Measurements from ENCODE around the gene SYT13.

SYT13 gene

DNA sequence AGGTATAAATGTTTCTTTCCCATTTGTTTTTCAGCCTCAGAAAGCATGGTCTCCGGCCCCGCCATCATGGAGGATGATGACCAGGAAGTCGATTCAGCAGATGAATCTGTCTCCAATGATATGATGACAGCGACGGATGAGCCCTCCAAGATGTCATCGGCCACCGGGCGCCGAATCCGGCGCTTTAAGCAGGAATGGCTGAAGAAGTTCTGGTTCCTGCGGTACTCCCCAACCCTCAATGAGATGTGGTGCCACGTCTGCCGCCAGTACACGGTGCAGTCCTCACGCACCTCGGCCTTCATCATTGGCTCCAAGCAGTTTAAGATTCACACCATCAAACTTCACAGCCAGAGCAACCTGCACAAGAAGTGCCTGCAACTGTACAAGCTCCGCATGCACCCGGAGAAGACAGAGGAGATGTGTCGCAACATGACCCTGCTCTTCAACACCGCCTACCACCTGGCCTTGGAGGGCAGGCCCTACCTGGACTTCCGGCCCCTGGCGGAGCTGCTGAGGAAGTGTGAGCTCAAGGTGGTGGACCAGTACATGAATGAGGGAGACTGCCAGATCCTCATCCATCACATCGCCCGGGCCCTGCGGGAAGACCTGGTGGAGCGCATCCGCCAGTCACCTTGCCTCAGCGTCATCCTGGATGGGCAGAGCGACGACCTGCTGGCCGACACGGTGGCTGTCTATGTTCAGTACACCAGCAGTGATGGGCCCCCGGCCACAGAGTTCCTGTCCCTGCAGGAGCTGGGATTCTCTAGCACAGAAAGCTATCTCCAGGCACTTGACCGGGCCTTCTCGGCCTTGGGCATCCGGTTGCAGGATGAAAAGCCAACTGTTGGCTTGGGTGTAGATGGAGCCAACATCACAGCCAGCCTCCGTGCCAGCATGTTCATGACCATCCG, 59.9 kb downstream of the SYT13 start:
- Histone ChIP-seq H3K36me3 (ENCODE audit: insufficient read depth, low read length) (no peaks in the 10 kb centered on the region), H3K4me2 (ENCODE audit: low read length) (no peak overlapping the region)

DNA sequence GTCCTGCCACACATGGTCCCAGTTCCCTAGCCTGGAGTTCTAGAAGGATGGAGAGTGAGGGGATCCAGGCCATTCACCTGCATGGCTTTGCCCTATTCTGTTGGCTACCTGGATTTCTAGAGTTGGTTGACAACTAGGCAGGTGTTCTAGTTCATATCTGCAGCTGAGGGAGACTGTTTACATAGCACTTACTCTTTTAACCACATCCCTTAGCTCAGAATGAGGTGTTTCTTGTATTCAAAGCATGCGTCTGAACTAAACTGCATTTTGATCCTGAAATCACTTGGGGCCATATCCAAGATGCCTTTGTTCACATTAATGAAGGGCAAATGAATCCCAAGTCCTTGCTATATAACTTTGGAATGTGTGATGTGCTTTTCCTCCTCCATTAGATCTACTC, 60.9 kb downstream of the SYT13 start:
- no peak overlapping the region for H3K9ac ChIP-seq (ENCODE audit: low read depth, low read length)
- no peaks in the 10 kb centered on the region for H3K4me1 ChIP-seq (ENCODE audit: control insufficient read depth, insufficient read depth, low read length)
- no peaks in the 10 kb centered on the region for H3K9me3 ChIP-seq (replicated peaks; ENCODE audit: low read length)
- no peaks in the 10 kb centered on the region for H3K27me3 ChIP-seq (ENCODE audit: control insufficient read depth, insufficient read depth, low read length)
- H3K4me3 ChIP-seq (ENCODE audit: low read length), result no peak overlapping the region
- no peak overlapping the region for H3K4me2 ChIP-seq (ENCODE audit: low read length)
- no peaks in the 10 kb centered on the region for H3K36me3 ChIP-seq (ENCODE audit: insufficient read depth, low read length)

More for the DNA sequence above, 59.9 kb downstream of the SYT13 start:
- Histone ChIP-seq H3K9me3 (replicated peaks; ENCODE audit: low read length) (no peaks in the 10 kb centered on the region), H3K4me3 (ENCODE audit: low read length) (no peak overlapping the region), H3K9ac (ENCODE audit: low read depth, low read length) (no peak overlapping the region), H3K4me1 (ENCODE audit: control insufficient read depth, insufficient read depth, low read length) (no peaks in the 10 kb centered on the region), H3K27me3 (ENCODE audit: control insufficient read depth, insufficient read depth, low read length) (no peaks in the 10 kb centered on the region)

DNA sequence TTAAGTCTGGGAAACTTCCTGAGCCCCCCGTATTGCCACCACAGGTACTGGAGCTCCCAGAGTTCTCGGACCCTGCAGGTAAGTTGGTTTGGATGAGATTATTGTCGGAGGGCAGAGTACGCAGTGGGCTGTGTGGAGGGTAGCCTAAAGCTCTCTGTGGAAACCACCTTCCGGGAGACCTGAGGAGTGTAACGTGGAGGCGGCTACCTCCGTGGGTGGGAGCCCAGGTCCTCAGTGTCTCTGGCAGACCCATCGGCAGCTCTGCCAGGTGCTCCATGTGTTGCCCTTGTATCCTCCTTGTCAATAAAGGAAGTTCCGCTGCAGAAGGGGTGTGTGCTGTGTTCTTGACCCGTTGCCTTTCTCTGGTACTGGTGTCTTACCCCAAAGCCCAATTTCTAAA, 61.4 kb downstream of the SYT13 start:
- no peak overlapping the region for H3K4me2 ChIP-seq (ENCODE audit: low read length)
- H3K4me3 ChIP-seq (ENCODE audit: low read length), result no peak overlapping the region
- H3K36me3 ChIP-seq (ENCODE audit: insufficient read depth, low read length), result no peaks in the 10 kb centered on the region
- no peak overlapping the region for H3K9ac ChIP-seq (ENCODE audit: low read depth, low read length)
- H3K27me3 ChIP-seq (ENCODE audit: control insufficient read depth, insufficient read depth, low read length), result no peaks in the 10 kb centered on the region
- H3K9me3 ChIP-seq (replicated peaks; ENCODE audit: low read length), result no peaks in the 10 kb centered on the region
- no peaks in the 10 kb centered on the region for H3K4me1 ChIP-seq (ENCODE audit: control insufficient read depth, insufficient read depth, low read length)

DNA sequence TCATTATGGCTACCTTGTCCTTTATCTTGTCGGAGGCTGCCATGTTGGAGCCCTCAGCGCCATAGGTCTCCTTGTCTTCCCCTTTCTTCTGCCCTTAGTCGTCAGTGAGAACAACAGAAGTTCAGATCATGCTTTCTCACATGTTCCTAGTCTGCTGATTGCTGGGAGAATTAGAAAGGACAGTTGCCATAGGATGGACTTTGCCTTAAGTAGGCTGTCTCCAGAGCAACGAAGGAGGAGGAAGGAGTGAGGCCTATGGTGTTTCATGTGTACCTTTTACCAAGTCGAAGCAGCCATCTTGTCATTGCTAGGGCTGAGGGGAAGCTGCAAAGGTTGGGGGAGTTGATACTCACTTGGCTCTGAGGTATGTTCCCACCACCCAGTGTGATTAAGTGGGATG, 62.6 kb downstream of the SYT13 start:
- no peaks in the 10 kb centered on the region for H3K36me3 ChIP-seq (ENCODE audit: insufficient read depth, low read length)
- no peak overlapping the region for H3K4me3 ChIP-seq (ENCODE audit: low read length)
- no peaks in the 10 kb centered on the region for H3K4me1 ChIP-seq (ENCODE audit: control insufficient read depth, insufficient read depth, low read length)
- no peaks in the 10 kb centered on the region for H3K9me3 ChIP-seq (replicated peaks; ENCODE audit: low read length)
- no peaks in the 10 kb centered on the region for H3K27me3 ChIP-seq (ENCODE audit: control insufficient read depth, insufficient read depth, low read length)
- H3K4me2 ChIP-seq (ENCODE audit: low read length), result no peak overlapping the region
- no peak overlapping the region for H3K9ac ChIP-seq (ENCODE audit: low read depth, low read length)

DNA sequence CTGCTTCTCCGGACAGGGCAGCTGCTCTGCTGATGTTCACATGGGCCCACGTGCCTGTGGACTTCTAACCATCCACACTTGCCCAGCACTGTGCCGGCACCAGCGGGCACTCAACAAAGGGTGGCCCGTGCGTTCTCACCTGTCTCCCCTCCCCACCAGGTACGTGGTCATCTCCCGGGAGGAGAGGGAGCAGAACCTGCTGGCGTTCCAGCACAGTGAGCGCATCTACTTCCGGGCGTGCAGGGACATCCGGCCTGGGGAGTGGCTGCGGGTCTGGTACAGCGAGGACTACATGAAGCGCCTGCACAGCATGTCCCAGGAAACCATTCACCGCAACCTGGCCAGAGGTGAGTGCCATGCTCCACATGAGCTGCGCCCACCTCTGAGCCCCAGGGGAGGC, 66.7 kb downstream of the SYT13 start:
- Histone ChIP-seq H3K9ac (ENCODE audit: low read depth, low read length) (no peak overlapping the region), H3K4me3 (ENCODE audit: low read length) (no peak overlapping the region), H3K4me1 (ENCODE audit: control insufficient read depth, insufficient read depth, low read length) (no peaks in the 10 kb centered on the region), H3K4me2 (ENCODE audit: low read length) (no peak overlapping the region), H3K27me3 (ENCODE audit: control insufficient read depth, insufficient read depth, low read length) (no peaks in the 10 kb centered on the region), H3K36me3 (ENCODE audit: insufficient read depth, low read length) (no peaks in the 10 kb centered on the region), H3K9me3 (replicated peaks; ENCODE audit: low read length) (no peaks in the 10 kb centered on the region)

DNA sequence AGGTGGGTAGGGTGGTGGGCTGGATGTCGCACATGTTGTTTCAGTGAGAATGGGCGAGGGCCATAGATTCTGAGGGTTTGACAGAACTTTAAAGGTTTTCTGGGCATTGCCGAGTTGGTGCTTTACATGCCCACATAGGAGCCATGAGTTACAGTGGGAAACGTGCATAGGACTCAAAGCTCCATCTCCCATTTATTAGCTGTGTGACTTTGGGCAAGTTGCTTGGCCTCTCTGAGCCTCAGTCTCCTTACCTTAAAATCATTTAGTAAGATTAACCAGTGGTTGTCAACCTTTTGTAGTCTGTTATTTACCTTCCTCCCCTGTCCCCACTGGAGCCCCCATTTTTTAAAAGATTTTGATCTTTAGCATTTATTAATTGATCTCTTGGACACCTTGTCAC, 67.4 kb downstream of the SYT13 start:
- Histone ChIP-seq H3K9ac (ENCODE audit: low read depth, low read length) (no peak overlapping the region), H3K4me2 (ENCODE audit: low read length) (no peak overlapping the region), H3K4me3 (ENCODE audit: low read length) (no peak overlapping the region), H3K4me1 (ENCODE audit: control insufficient read depth, insufficient read depth, low read length) (no peaks in the 10 kb centered on the region), H3K36me3 (ENCODE audit: insufficient read depth, low read length) (no peaks in the 10 kb centered on the region), H3K9me3 (replicated peaks; ENCODE audit: low read length) (no peaks in the 10 kb centered on the region), H3K27me3 (ENCODE audit: control insufficient read depth, insufficient read depth, low read length) (no peaks in the 10 kb centered on the region)

DNA sequence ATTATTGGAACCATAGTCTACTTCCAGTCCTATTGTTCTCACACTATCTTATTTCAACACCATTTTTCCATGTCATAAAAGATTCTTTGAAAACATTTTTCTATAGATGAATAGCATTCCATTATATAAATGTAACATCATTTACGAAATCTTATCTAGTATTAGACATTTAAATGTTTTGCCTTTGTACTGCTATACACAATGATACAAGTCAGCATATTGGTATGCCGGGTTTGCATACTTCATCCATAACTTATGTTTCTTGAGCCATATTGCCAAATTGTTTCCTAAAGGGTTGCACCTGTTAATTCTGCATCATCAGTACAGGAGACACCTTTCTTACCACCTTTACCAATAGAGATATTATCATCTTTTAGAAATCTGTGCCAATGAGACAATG, 68.2 kb downstream of the SYT13 start:
- no peak overlapping the region for H3K9ac ChIP-seq (ENCODE audit: low read depth, low read length)
- H3K9me3 ChIP-seq (replicated peaks; ENCODE audit: low read length), result no peaks in the 10 kb centered on the region
- H3K4me1 ChIP-seq (ENCODE audit: control insufficient read depth, insufficient read depth, low read length), result no peaks in the 10 kb centered on the region

DNA sequence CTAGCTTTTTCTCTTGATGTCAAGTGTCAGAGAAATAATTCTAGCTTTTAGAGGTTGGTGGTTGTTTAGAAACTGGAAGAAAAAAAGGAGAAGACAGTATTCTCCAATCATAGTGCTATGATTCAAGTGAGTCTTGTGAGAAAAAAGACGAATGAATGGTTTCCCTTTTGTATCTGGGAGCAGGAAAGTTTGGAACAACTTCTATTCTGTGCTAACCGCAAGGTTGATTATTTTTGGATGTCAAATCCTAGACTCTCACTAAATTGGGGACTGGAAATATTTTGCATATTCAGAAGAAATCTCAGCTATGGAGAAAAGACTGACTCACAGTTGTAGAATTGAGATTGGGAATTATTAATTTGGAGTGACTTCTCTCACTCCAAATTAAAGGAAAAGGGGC, 69.2 kb downstream of the SYT13 start:
- H3K4me3 ChIP-seq (ENCODE audit: low read length), result no peak overlapping the region
- no peaks in the 10 kb centered on the region for H3K4me1 ChIP-seq (ENCODE audit: control insufficient read depth, insufficient read depth, low read length)
- H3K36me3 ChIP-seq (ENCODE audit: insufficient read depth, low read length), result peaks cover 3% of the 10 kb centered on the region
- H3K9ac ChIP-seq (ENCODE audit: low read depth, low read length), result no peak overlapping the region
- no peaks in the 10 kb centered on the region for H3K27me3 ChIP-seq (ENCODE audit: control insufficient read depth, insufficient read depth, low read length)
- no peaks in the 10 kb centered on the region for H3K9me3 ChIP-seq (replicated peaks; ENCODE audit: low read length)
- no peak overlapping the region for H3K4me2 ChIP-seq (ENCODE audit: low read length)

More for the DNA sequence above, 68.2 kb downstream of the SYT13 start:
- Histone ChIP-seq H3K4me2 (ENCODE audit: low read length) (no peak overlapping the region), H3K36me3 (ENCODE audit: insufficient read depth, low read length) (peaks cover 2% of the 10 kb centered on the region), H3K4me3 (ENCODE audit: low read length) (no peak overlapping the region), H3K27me3 (ENCODE audit: control insufficient read depth, insufficient read depth, low read length) (no peaks in the 10 kb centered on the region)

DNA sequence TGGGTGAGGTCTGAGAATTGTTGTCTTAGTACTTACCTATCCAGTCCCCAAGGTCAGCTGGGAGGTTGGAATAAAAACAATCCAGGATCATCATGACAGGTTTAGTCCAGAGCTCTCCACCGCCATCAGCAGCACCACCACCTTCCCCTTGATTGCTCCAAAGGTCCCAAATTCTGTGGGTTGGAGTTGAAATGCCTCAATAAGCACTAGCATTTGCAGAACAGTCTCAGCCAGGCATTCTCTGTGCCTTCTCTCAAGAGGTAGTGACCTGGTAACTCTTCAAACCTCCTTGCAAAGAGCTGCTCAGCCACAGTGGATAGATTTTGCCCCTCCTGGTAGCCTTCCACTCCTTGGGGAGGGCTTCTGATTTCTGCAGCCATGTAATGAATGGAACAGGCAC, 70.1 kb downstream of the SYT13 start:
- peaks cover 3% of the 10 kb centered on the region for H3K36me3 ChIP-seq (ENCODE audit: insufficient read depth, low read length)
- no peaks in the 10 kb centered on the region for H3K4me1 ChIP-seq (ENCODE audit: control insufficient read depth, insufficient read depth, low read length)
- H3K9ac ChIP-seq (ENCODE audit: low read depth, low read length), result no peak overlapping the region
- no peak overlapping the region for H3K4me2 ChIP-seq (ENCODE audit: low read length)
- no peaks in the 10 kb centered on the region for H3K27me3 ChIP-seq (ENCODE audit: control insufficient read depth, insufficient read depth, low read length)
- no peak overlapping the region for H3K4me3 ChIP-seq (ENCODE audit: low read length)
- no peaks in the 10 kb centered on the region for H3K9me3 ChIP-seq (replicated peaks; ENCODE audit: low read length)

DNA sequence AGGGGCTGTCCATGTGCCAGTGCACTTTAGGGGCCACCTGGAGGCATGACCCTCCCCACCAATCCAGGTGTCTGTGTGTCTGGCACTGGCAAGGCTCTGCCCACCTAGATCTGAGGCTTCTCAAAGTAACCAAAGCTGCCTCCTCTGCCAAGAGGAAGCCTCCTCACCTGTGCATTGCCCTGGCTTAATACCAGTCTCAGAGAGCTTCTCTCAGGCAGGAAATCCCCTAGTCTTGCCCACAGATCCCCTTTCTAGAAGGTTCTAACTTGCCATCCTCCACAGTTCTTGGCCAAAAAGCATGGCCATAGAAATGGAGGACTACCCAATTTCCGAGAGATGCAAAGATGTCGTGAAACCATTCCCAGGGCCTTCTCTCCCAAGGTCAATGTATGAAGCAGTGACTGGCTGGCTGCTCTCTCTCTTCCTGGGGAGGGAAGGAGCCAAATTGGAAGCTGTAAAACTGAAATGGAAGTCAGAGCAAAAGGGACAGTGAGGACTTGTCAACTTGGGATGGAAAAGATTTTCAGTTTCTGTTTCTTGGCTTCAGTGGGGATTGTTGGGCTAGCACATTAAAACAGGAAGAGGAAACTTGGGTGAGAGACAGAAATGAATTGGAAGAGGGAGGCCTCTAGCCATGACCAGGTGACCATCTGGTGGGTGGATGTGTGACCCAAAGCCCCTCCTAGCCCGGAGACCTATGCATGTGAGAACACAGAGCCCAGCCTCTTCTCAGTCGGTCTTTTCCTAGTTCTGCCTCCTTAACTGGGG, 70.9 kb downstream of the SYT13 start:
- H3K4me1 ChIP-seq (ENCODE audit: control insufficient read depth, insufficient read depth, low read length), result peaks cover 3% of the 10 kb centered on the region
- H3K9me3 ChIP-seq (replicated peaks; ENCODE audit: low read length), result no peaks in the 10 kb centered on the region
- peaks cover 3% of the 10 kb centered on the region for H3K36me3 ChIP-seq (ENCODE audit: insufficient read depth, low read length)
- no peak overlapping the region for H3K4me2 ChIP-seq (ENCODE audit: low read length)
- no peaks in the 10 kb centered on the region for H3K27me3 ChIP-seq (ENCODE audit: control insufficient read depth, insufficient read depth, low read length)
- no peak overlapping the region for H3K4me3 ChIP-seq (ENCODE audit: low read length)
- no peak overlapping the region for H3K9ac ChIP-seq (ENCODE audit: low read depth, low read length)

DNA sequence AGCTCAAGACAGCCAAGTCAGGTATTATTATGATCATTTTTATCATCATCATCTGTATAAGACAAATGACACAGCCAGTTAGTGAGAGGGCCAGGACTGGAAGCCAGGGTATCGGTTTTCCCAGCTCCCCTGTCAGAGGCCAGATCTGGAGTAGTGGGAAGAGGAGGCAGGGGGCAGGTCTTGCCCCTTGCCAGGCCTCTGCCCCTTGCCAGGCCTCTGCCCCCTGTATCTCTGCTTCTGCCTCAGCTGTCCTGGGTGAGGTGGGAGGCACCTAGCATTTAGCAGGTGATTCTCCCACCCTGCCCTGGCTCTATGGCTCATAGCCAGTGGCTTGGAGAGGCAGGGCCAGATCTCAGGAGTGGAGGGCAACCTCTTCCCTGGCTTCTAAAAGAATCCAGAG, 72.4 kb downstream of the SYT13 start:
- H3K4me1 ChIP-seq (ENCODE audit: control insufficient read depth, insufficient read depth, low read length), result peaks cover 15% of the 10 kb centered on the region
- H3K4me3 ChIP-seq (ENCODE audit: low read length), result no peak overlapping the region
- peaks cover 3% of the 10 kb centered on the region for H3K36me3 ChIP-seq (ENCODE audit: insufficient read depth, low read length)
- no peaks in the 10 kb centered on the region for H3K27me3 ChIP-seq (ENCODE audit: control insufficient read depth, insufficient read depth, low read length)
- H3K9me3 ChIP-seq (replicated peaks; ENCODE audit: low read length), result no peaks in the 10 kb centered on the region
- no peak overlapping the region for H3K4me2 ChIP-seq (ENCODE audit: low read length)
- no peak overlapping the region for H3K9ac ChIP-seq (ENCODE audit: low read depth, low read length)

All from skeletal muscle satellite cell (primary cell).